Neuronal stem cell (in vitro differentiated cells): ENCODE data around the gene ALDH3B2.
"Not testable (repeated sequence)": the region's sequence is repeated elsewhere in the genome, so short reads cannot be mapped to it uniquely, and the experiment has no call there.

Source experiments
- DNase-seq: peaks from one replicate; pipeline ENCODE4 v3.0.0-alpha.2; 2013; ENCODE audit warnings: low spot score
- H2AFZ ChIP-seq: one replicate; pipeline ENCODE4 v1.6.1; 2013; ENCODE audit warnings: mild to moderate bottlenecking, low read length, inconsistent platforms
- H2AK5ac ChIP-seq: 2 replicates; pipeline ENCODE4 v1.6.1; 2013; ENCODE audit warnings: low read depth, mild to moderate bottlenecking, inconsistent platforms, low read length, moderate library complexity, mixed read lengths
- H2BK120ac ChIP-seq: 2 replicates; pipeline ENCODE4 v1.6.1; 2013; ENCODE audit warnings: low read depth, mild to moderate bottlenecking, inconsistent platforms, low read length, moderate library complexity, mixed read lengths
- H2BK12ac ChIP-seq: one replicate; pipeline ENCODE4 v1.6.1; 2013; ENCODE audit warnings: low read length, inconsistent platforms
- H2BK15ac ChIP-seq: 2 replicates; pipeline ENCODE4 v1.6.1; 2013; ENCODE audit warnings: mild to moderate bottlenecking, low read length, inconsistent platforms, mixed read lengths
- H2BK5ac ChIP-seq: one replicate; pipeline ENCODE4 v1.6.1; 2013; ENCODE audit warnings: inconsistent platforms, mild to moderate bottlenecking, low read length, moderate library complexity
- H3K14ac ChIP-seq: one replicate; pipeline ENCODE4 v1.6.1; 2013; ENCODE audit warnings: low read length, inconsistent platforms
- H3K18ac ChIP-seq: 2 replicates; pipeline ENCODE4 v1.6.1; 2013; ENCODE audit warnings: low read length, inconsistent platforms
- H3K23ac ChIP-seq: 2 replicates; pipeline ENCODE4 v1.6.1; 2013; ENCODE audit warnings: low read depth, mild to moderate bottlenecking, mixed read lengths, low read length, inconsistent platforms; ENCODE audit not compliant: poor library complexity
- H3K27ac ChIP-seq: replicated peaks from 3 replicates; pipeline ENCODE4 v1.5.1; 2013; ENCODE audit warnings: low read length, inconsistent platforms
- H3K27me3 ChIP-seq, 3 experiments: 2 replicates each; pipeline ENCODE4 v1.6.1; 2013; ENCODE audit warnings: low read length in 3 of 3, mild to moderate bottlenecking in 2 of 3, inconsistent platforms in 1 of 3, low read depth in 1 of 3, mixed read lengths in 1 of 3, moderate library complexity in 1 of 3; ENCODE audit not compliant: control insufficient read depth in 3 of 3, insufficient read depth in 3 of 3
- H3K36me3 ChIP-seq, 2 donors: replicated peaks in 1 of 2; 2 replicates each; pipeline ENCODE4 v1.6.1; 2013; ENCODE audit warnings: low read length in 2 of 2; ENCODE audit not compliant: control insufficient read depth in 2 of 2, insufficient read depth in 2 of 2
- H3K4ac ChIP-seq: 2 replicates; pipeline ENCODE4 v1.6.1; 2013; ENCODE audit warnings: inconsistent platforms, mild to moderate bottlenecking, low read length, moderate library complexity
- H3K4me1 ChIP-seq, 2 donors: 1 replicate in 1 of 2; 2 replicates in 1 of 2; pipeline ENCODE4 v1.6.1; 2013; ENCODE audit warnings: low read length in 2 of 2, low read depth in 1 of 2; ENCODE audit not compliant: control insufficient read depth in 2 of 2, insufficient read depth in 1 of 2
- H3K4me2 ChIP-seq: one replicate; pipeline ENCODE4 v1.6.1; 2013; ENCODE audit warnings: mild to moderate bottlenecking, low read length, inconsistent platforms; ENCODE audit not compliant: insufficient read depth, poor library complexity, severe bottlenecking
- H3K4me3 ChIP-seq, 2 donors: 2 replicates each; pipeline ENCODE4 v1.5.1; 2013; ENCODE audit warnings: low read length in 2 of 2, mild to moderate bottlenecking in 2 of 2, inconsistent platforms in 1 of 2, moderate library complexity in 1 of 2
- H3K79me1 ChIP-seq: one replicate; pipeline ENCODE4 v1.6.1; 2013; ENCODE audit warnings: low read depth, mild to moderate bottlenecking, inconsistent platforms, low read length, moderate library complexity
- H3K9ac ChIP-seq: one replicate; pipeline ENCODE4 v1.6.1; 2013; ENCODE audit warnings: mild to moderate bottlenecking, low read depth, low read length, inconsistent platforms; ENCODE audit not compliant: poor library complexity
- H3K9me3 ChIP-seq, 2 donors: replicated peaks in 1 of 2; 2 replicates each; pipeline versions ENCODE3 to v1.6.1; 2013; ENCODE audit warnings: low read length in 2 of 2, mild to moderate bottlenecking in 2 of 2, inconsistent platforms in 1 of 2, low read depth in 1 of 2, mixed read lengths in 1 of 2, moderate library complexity in 1 of 2; ENCODE audit not compliant: control insufficient read depth in 2 of 2, insufficient read depth in 1 of 2
- H4K8ac ChIP-seq: one replicate; pipeline ENCODE4 v1.6.1; 2013; ENCODE audit warnings: low read depth, mild to moderate bottlenecking, inconsistent platforms, low read length, moderate library complexity
- H4K91ac ChIP-seq: one replicate; pipeline ENCODE4 v1.6.1; 2013; ENCODE audit warnings: low read length, low read depth, mild to moderate bottlenecking, inconsistent platforms; ENCODE audit not compliant: poor library complexity
- WGBS, 2 donors: extraction: QIAGEN DNeasy Blood & Tissue Kit; methylation state at CpG; one replicate each; pipeline ENCODE4 v1.1.7; 2013; ENCODE audit warnings: missing lambda C conversion rate in 2 of 2, mixed read lengths in 1 of 2; ENCODE audit not compliant: insufficient read length in 2 of 2, insufficient replicate concordance in 1 of 2; ENCODE audit errors: extremely low coverage in 2 of 2; 5-methylcytosine and 5-hydroxymethylcytosine counted together

Gene ALDH3B2

DNA sequence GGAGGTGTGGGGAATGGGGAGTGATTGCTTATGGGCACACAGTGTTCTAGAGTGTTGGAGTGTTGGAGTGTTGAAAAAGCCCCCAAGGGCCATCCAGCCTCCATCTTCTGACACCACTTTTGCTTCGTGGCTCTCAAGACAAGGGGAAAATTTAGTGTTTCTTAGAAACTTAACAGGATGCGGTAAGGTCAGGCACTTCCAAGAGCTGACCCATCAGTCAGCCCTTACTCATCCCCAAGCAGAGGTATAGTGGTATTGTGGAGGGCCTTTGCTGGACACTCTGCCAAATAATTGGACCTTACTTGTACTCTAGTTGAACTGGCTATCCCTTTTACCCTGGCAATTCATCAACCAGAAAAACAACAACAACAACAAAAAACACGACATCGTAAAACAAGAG, 14.8 kb upstream of the ALDH3B2 start:
- Histone ChIP-seq H2AK5ac (no peak overlapping the region), H3K18ac (no peak overlapping the region), H2BK5ac (no peak overlapping the region), H3K27ac (no peak overlapping the region), H4K91ac (no peak overlapping the region), H3K14ac (no peak overlapping the region), H3K4ac (no peak overlapping the region), H3K4me1 (no peaks in the 10 kb centered on the region), H2BK12ac (no peak overlapping the region), H4K8ac (no peak overlapping the region), H3K27me3 (peaks cover 0 to 25% (median 0%) of the 10 kb centered on the region in 3 experiments), H3K9me3 (no peaks in the 10 kb centered on the region), H2BK15ac (no peak overlapping the region), H3K36me3 (no peaks in the 10 kb centered on the region), H2AFZ (no peak overlapping the region), H3K23ac (no peak overlapping the region), H3K4me3 (no peak overlapping the region), H3K9ac (no peak overlapping the region), H3K4me2 (no peak overlapping the region), H2BK120ac (no peak overlapping the region), H3K79me1 (no peaks in the 10 kb centered on the region)
- DNase-seq: no peak
- WGBS, 2 donors: no CpG with 5 or more reads among the region's 4 CpGs

DNA sequence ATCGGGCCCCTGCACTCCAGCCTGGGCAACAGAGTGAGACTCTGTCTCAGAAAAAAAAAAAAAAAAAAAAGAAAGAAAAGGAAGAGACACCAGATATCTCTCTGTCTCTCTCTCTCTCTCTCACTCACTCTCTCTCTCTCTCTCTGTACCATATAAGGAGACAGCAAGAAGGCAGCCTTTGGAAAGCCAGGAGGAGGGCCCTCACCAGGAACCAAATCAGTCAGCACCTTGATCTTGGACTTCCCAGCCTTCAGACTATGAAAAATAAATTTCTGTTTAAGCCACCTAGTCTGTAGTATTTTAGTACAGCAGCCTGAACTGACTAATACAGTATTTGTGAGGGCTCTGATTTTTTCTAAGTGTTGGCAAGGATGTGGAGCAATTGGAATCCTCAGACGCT, 13.6 kb upstream of the ALDH3B2 start:
- no peak overlapping the region for H4K91ac ChIP-seq
- no peak overlapping the region for H4K8ac ChIP-seq
- H3K9ac ChIP-seq: no peak overlapping the region
- no peak overlapping the region for H2BK15ac ChIP-seq
- no peak overlapping the region for H2BK120ac ChIP-seq
- no peaks in the 10 kb centered on the region for H3K4me1 ChIP-seq
- no peak overlapping the region for H3K18ac ChIP-seq
- no peaks in the 10 kb centered on the region for H3K79me1 ChIP-seq
- WGBS, 2 donors: no CpG with 5 or more reads among the region's 2 CpGs
- H3K23ac ChIP-seq: no peak overlapping the region
- H3K4me3 ChIP-seq: no peak overlapping the region
- no peak overlapping the region for H3K14ac ChIP-seq
- no peak overlapping the region for H3K27ac ChIP-seq
- H3K4me2 ChIP-seq: no peak overlapping the region
- H2AK5ac ChIP-seq: no peak overlapping the region
- no peak for DNase-seq
- no peaks in the 10 kb centered on the region for H3K9me3 ChIP-seq
- H2BK5ac ChIP-seq: no peak overlapping the region
- peaks cover 0 to 28% (median 0%) of the 10 kb centered on the region in 3 experiments for H3K27me3 ChIP-seq
- no peak overlapping the region for H2AFZ ChIP-seq
- no peak overlapping the region for H2BK12ac ChIP-seq
- H3K4ac ChIP-seq: no peak overlapping the region
- H3K36me3 ChIP-seq: no peaks in the 10 kb centered on the region

DNA sequence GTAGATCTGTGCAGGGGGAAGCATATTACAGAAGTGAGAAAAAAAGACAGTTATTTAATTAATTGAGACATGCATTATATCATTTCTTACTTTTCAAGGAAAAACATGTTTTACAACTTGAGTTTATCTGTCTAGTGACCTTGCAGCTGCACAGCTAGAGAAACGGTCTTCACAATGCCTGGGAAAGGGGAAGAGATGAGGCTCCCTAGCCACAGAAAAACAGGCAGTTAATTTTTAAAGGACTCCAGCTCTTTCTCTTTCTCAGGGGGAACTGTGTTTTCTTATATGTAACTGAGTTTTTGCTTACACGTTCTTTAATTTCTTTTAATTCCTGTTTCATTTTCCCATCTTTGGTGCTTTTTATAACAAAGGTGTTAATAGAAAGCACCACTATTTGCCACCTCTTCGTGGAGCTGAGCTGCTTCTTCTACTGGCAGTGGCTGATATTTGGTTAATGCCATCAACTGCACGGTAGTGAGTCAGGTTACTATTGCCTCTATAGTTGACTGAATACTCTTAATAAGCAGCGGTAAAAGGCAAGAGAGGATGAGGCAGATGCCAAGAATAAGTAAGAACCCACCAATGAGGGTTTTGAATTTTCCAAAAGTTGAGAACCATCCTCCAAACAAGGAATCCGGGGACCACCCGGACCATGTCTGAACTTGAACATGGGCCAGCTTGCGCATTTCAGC, 11.4 kb upstream of the ALDH3B2 start:
- not testable (repeated sequence) for H2BK12ac ChIP-seq, H2AFZ ChIP-seq, H3K9ac ChIP-seq, H2BK15ac ChIP-seq, H3K4me1 ChIP-seq, H4K91ac ChIP-seq, H3K18ac ChIP-seq, H3K27ac ChIP-seq, H3K36me3 ChIP-seq, H3K79me1 ChIP-seq, H3K4ac ChIP-seq, H3K14ac ChIP-seq, H2AK5ac ChIP-seq, H2BK120ac ChIP-seq, DNase-seq, H3K9me3 ChIP-seq, H3K4me2 ChIP-seq, H4K8ac ChIP-seq, H3K4me3 ChIP-seq, H3K23ac ChIP-seq, H2BK5ac ChIP-seq
- H3K27me3 ChIP-seq: peaks cover 0 to 26% (median 0%) of the 10 kb centered on the region in 3 experiments
- no CpG with 5 or more reads among the region's 8 CpGs for WGBS, 2 donors

DNA sequence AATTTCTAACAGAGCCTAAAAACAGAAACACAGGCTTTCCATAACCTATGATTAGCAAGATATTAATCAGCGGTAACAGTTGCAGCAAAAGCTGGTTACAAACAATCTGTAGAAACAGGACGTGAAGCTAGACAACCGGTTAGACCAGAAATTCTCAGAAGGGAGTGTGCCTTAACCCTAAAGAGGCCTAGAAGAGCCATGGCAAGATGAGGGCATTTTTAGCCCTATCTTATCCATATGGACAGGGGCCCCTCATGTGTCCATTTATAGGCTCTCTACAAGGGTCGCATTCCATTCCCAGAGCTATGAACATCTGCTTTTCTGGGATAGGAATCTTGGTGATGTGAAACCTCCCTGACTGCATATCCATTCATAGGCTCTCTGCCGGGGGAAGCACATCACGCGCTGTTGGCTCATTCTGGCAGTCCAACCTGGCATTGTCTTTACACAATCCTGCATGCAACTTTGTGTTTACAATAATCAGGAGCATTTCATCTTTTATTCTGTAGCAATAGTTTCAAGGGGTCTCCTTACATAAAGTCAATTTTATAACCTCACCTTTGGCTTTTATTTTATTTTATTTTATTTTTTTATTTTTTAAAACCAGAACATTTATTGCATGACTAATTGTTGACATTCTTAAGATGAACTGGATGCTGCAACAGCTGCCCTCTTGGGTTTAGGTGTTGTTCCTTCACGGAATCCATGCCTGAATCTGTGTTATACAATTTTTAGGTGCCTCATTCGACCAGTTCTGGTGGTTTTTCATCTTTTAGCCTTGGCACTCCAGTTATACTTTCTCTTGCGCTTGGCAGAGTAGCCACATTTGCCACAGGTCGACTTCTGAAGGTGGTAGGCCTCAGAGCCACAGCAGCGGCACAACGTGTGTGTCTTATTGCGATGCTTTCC, 8.0 kb upstream of the ALDH3B2 start:
- H3K27me3 ChIP-seq: peaks cover 0 to 11% (median 0%) of the 10 kb centered on the region in 3 experiments
- H3K4me3 ChIP-seq, H4K91ac ChIP-seq, H2AK5ac ChIP-seq, H2AFZ ChIP-seq, H4K8ac ChIP-seq, H2BK120ac ChIP-seq, H3K9me3 ChIP-seq, H2BK5ac ChIP-seq, H2BK12ac ChIP-seq, H3K9ac ChIP-seq, H3K23ac ChIP-seq, H2BK15ac ChIP-seq, H3K36me3 ChIP-seq, H3K14ac ChIP-seq, H3K4ac ChIP-seq, H3K79me1 ChIP-seq, H3K4me2 ChIP-seq, DNase-seq, H3K4me1 ChIP-seq, H3K27ac ChIP-seq, H3K18ac ChIP-seq: not testable (repeated sequence)
- WGBS, 2 donors: no CpG with 5 or more reads among the region's 14 CpGs
